Right lung (tissue), 10 donors: ENCODE data around the gene DENND5B. TPM values are rescaled to one million over a fixed set of nuclear protein-coding genes. Genes with fewer than 3 reads are reported as not detected.
"Not testable (repeated sequence)": the region's sequence is repeated elsewhere in the genome, so short reads cannot be mapped to it uniquely, and the experiment has no call there.

Experiments
- DNase-seq, 2 donors: peaks; one replicate each; pipeline ENCODE4 v3.0.0-alpha.2; 2013
- long read RNA-seq, 8 donors: transcript quantifications; one replicate each; lab custom pipeline, GENCODE V29; 2026
- polyA plus RNA-seq, 5 donors: library from polyadenylated mRNA; unstranded; fragments of 120-200 nt; gene quantifications; one replicate each; pipeline versions ENCODE4 v1.2.1 to v1.2.3, GENCODE V29; 2013; ENCODE audit warnings: inconsistent platforms in 1 of 5, low replicate concordance in 1 of 5; ENCODE audit not compliant: insufficient read length in 5 of 5, insufficient read depth in 1 of 5

The DENND5B gene
- 10 to 100 TPM in 2 of 5 donors, 1 to 10 TPM in 3; 6.5 to 11.1 (median 8.6) TPM for polyA plus RNA-seq
- long read RNA-seq, donor 1 = 0 reads
- long read RNA-seq, donor 2 = 0 reads
- long read RNA-seq, donor 3 = 0 reads
- long read RNA-seq, donor 4 = 0 reads
- long read RNA-seq, donor 5, partial matches to known transcripts = 5 of 5 reads
- long read RNA-seq, donor 5, other reads (novel, unspliced or antisense) = 0 of 5 reads
- long read RNA-seq, donor 6 = 0 reads
- long read RNA-seq, donor 7 = 0 reads
- long read RNA-seq, donor 8 = 0 reads

GRCh38 chr12:31590642-31591379 lies at the start of gene DENND5B:
TSS of gene DENND5B (minus strand) at chr12:31591136. CDS start at chr12:31590832, 304 bp downstream.
- peak; percentile 79 for DNase-seq

- DNase-seq = no peak
Observed at GRCh38 chr12:31634620-31635019, 43.7 kb upstream of the DENND5B start.

GRCh38 chr12:31633464-31633863 lies 42.5 kb upstream of the DENND5B start:
- no peak for DNase-seq

- DNase-seq = no peak
Observed at GRCh38 chr12:31631809-31632208, 40.9 kb upstream of the DENND5B start.

DNA sequence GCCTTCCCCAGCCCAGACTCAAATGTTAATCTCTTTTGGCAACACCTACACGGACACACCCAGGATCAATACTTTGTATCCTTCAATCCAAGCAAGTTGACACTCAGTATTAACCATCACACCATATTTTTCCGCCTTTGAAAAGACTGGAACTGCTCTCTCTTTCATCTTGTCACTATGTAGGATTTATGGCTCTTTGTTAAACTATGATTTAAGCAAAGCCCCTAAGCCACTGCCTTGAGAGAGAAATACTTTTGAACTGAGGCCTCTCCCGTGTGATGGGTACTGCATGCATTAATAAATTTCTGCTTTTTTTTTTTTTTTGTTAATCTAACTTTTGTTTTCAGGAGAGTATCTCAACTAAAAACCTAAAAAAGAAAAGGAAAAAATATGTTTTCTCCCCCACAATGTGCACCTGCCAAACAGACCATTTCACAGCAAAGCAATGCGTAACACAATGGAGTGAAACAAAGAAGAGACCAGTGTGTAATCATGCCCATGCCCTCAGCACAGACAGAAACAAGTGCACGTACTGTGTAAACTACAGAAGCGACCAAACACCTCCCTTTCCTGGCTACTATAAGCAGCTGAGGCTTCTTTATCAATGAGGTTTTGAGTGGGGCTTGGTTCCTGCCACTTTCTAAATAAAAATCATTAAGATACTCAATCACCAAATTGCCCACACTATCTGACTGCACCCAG lies 40.2 kb upstream of the DENND5B start:
- no peak for DNase-seq

DNA sequence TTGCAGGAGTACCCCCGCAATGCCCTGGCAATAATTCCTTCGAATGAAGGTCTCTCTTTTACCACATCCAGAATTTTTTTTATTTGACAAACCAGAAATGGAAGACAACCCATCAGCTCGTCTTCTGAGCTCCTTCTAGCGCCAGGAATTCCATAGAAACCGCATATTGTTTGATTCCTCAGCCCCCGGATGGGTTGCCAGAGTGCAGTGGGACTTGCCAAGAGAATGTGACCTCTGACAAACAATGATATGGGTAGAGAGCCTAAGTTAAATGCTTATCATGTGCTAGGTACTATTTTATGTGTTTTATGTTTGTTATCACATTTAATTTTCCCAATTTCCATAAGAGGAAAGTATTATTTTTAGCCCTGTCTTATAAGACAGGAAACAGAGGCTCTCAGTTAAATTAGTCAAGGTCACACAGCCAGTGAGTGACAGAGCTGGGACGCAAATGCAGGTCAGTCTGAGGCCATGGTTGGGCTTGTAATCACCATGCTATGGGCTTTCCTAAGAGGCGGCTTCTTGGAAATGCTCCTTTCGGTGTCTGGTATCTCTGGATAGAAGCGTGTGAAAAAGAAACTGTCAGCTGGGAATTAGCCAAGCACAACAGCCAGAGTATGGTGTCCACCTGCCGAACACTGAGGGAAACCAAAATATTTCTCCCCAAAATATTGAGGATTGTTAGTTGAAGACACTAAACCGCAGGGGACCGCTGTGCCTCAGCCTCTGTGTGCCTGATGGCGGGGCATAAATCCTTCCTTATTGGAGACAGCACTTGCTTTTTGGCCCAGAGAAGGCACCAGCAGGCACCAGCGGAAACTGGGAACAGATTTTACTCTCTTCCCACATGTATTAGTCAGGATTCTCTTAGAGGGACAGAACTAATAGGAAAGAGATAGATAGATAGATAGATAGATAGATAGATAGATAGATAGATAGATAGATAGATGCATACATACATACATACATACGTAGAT lies 39.1 kb upstream of the DENND5B start:
- DNase-seq = peak in 1 of 2 donors; percentile 21

- DNase-seq = peak in 1 of 2 donors; percentile 13
Observed at GRCh38 chr12:31627456-31628054, 36.6 kb upstream of the DENND5B start.

DNA sequence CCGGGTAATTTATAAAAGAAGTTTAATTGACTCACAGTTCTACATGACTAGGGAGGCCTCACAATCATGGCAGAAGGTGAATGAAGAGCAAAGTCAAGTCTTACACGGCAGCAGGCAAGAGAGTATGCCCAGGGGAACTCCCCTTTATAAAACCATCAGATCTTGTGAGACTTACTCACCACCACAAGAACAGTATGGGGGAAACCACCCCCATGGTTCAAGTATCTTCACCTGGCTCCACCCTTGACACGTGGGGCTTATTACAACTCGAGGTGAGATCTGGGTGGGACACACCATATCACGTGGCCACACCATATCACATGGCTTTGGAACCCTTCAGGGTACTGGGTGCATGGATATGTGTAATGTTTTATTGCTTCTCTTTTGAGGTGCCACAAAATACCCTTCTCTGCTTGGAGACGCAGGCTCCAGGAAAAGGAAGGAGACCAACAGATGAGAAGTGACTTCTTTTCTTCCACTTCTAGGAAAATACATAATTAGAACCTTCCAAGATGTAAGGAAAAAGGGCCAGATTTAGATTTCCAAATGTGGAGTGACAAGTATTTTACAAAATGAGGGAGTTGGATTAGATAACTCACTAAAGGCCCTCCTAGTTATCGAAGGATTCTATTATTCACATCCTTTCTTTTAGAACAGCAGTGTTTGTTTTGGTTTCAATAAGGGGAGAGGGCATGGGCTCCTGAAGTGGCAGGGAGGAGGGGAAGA lies 35.5 kb upstream of the DENND5B start:
- DNase-seq = no peak

DNA sequence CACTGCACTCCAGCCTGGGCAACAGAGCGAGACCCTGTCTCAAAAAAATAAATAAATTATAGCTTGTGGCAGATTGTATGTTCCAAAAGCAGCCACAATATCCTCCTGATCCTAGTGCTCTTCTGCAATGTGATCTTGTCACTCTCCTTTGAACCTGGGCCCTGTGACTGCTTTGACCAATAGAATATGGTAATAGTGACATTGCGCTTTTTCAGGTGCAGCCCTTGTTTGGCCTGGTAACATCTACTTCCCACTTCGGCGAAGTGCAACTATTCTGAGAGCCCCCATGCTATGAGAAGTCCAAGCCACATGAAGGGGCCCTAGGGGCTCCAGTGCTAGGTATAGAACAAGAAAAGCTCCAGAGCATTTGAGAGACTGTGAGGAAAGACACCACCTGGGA lies 31.1 kb upstream of the DENND5B start:
- DNase-seq = no peak

DNA sequence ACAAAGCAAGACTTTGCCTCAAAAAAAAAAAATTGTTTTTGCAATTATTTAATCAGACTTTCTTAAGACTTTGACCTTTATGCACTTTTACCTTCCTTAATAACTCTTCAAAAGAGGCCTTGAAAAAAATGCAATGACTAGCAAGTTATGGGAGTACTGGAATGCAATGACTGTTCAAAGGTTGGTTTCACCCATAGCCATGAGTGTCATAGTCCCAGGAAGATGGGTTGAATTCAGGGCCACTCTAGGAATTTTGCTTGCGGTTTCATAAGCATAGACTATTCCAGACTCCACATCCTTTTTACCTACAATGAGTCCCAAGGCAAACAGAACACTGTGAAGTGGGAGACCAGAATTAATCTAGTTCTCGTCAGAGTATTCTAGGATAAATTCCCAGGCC lies 29.4 kb upstream of the DENND5B start:
- no peak for DNase-seq

DNA sequence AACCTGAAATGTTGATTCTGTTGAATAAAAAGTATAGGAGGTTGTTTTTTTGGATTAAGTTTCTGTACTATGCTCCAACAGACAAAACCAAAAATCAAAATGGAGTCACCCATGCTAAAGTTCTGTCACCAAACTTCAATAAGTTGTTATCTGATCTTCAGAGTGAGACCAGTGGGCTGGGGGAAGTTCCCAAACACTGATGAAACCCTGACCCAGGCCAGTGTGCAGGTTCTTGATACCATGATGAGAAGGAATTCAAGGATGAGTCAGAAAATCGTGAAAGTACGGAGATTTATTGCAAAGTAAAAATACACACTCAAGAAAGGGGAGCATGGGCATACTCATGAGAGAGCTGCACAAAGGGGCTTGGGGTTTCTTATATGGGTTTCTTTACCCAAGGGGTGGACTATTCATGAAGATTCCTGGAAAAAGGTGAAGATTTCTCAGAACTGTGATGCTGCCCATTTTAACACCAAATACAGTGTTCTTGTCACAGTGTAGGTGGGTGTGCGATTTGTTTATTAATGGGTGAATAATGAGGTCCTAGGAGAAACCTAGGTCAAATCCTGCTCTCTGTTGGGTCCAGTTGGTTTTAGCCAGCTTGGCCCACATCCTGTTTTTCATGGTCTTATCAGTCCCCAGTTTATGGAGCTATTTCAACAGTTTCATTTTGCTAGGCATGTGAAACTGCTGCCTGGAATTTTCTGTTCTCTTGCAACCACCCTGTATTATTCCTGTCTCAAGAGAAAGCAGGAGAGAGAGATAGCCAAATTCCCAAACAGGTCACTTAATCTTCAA lies 27.5 kb upstream of the DENND5B start:
- DNase-seq = no peak

GRCh38 chr12:31612819-31613218 lies 21.9 kb upstream of the DENND5B start:
- no peak for DNase-seq

GRCh38 chr12:31608299-31608698 lies 17.4 kb upstream of the DENND5B start:
- not testable (repeated sequence) for DNase-seq

- DNase-seq = no peak
Observed at GRCh38 chr12:31605531-31605930, 14.6 kb upstream of the DENND5B start.

DNA sequence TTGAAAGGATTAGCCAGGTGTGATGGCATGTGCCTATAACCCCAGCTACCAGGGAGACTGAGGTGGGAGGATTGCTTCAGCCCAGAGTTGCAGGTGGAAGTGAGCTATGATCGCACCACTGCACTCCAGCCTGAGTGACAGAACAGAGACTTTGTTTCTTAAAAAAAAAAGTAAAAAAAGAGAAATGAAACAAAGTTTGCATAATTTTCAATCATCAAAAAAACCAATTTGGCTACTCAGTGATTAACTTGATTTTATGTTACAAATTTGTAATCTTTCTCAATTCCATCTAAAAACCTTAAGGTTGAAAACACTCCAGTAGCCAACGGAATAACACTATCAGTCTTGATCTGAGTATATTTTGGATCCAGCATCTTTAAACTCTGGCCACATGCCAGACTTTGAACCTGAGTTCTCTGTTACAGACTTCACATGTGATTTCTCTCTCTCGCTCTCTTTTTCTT lies 12.6 kb upstream of the DENND5B start:
- DNase-seq = no peak

GRCh38 chr12:31600750-31601149 lies 9.8 kb upstream of the DENND5B start:
- DNase-seq = no peak

DNA sequence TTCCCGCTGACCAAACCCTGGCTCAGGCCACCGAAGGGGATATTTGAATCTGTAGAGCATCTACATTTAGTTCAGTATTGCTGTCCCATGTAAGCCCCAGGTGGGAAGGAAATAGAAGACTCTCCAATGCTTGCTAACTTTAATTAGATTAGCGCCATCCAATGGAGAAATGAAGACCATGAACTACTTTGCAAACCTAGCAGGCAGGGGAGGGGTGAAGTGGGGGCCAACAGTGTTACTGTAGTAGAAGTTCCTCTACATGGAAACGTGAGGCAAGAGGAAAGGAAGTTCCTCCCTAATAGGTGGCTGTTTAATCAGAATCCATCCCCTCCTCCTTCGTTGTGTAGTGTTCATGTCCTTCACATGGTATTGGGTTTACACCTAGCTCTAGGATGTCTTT lies 9.3 kb upstream of the DENND5B start:
- DNase-seq = no peak

DNA sequence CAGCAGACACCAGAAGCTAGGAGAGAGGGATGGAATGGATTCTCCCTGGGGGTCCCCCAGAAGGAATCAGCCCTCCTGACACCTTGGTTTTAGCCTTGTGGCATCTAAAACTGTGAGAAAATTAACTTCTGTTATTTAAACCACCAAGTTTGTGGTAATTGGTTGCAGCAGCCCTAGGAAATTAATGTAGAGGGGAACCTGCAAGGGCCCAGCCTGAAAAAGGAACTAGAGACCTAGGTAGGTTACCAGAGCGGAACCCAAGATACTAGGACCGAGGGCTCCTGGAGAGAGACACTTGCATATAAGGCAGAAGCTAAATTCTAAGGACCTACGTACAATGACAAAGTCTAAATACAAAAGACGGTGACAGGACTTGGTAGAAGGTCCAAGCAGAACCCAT lies 8.1 kb upstream of the DENND5B start:
- DNase-seq = no peak

DNA sequence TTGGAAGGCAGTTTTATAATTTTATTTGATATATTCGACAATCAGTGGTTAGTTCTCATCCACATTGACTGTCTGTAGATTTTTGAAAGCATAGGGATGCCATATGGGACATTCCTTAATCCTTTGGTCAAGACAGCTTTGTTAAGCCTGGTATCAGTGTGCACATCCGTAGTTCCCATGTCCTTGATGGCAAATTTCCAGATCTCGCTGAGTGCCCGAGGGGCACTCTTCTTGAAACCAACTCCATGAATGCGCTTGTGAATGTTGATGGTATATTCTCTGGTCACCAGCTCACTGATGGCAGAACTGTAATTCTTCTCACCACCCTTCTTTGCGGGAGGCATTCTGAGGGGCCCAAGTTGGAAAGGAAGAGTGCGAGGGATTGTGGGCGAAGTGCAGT lies 6.1 kb upstream of the DENND5B start:
- DNase-seq = no peak
